ENCODE data around the gene PVALEF.

Gene PVALEF

DNA sequence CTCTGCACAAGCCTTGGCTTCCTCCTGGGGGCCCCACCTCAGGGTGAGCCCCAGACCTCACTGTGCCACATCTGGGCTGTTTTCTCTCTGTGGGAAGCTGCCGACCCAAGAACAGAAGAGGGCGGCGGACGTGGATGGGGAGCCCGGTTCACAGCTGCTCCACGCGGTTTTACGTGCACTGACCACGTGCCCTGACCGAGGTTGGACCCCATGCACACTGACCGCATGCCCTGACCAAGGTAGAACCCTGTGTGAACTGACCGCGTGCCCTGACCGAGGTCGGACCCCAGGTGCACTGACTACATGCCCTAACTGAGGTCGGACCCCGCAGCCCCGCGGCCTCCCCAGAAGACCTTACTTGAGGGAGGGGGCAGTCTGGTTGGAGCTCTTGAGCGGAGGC lies 37.8 kb downstream of the PVALEF start:
- TF ChIP-seq, protein P1, sequence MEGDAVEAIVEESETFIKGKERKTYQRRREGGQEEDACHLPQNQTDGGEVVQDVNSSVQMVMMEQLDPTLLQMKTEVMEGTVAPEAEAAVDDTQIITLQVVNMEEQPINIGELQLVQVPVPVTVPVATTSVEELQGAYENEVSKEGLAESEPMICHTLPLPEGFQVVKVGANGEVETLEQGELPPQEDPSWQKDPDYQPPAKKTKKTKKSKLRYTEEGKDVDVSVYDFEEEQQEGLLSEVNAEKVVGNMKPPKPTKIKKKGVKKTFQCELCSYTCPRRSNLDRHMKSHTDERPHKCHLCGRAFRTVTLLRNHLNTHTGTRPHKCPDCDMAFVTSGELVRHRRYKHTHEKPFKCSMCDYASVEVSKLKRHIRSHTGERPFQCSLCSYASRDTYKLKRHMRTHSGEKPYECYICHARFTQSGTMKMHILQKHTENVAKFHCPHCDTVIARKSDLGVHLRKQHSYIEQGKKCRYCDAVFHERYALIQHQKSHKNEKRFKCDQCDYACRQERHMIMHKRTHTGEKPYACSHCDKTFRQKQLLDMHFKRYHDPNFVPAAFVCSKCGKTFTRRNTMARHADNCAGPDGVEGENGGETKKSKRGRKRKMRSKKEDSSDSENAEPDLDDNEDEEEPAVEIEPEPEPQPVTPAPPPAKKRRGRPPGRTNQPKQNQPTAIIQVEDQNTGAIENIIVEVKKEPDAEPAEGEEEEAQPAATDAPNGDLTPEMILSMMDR (IDR thresholded peaks at IDR 0.05; ENCODE audit: low read depth, low read length), result no peak
- no peak for DNase-seq (ENCODE audit: extremely low read depth, low read depth)

DNA sequence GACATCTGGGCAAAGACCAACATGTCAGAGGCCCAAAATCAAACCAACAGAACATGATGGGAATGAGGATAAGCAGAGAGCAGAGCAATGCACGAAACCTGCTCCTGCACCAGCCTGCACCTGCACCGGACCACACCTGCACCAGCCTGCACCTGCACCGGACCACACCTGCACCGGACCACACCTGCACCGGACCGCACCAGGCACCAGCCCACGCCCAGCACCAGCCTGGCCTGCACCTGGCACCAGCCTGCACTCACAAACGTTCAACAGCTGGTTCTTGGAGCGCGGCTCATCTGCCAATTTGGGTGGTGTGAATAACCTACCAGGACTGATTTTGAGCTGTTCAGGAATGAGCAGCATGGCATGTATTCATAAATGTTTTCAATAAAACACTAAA lies 39.3 kb downstream of the PVALEF start:
- no peak for DNase-seq (ENCODE audit: extremely low read depth, low read depth)
- TF ChIP-seq, protein P1 (IDR thresholded peaks at IDR 0.05; ENCODE audit: low read depth, low read length), result no peak

DNA sequence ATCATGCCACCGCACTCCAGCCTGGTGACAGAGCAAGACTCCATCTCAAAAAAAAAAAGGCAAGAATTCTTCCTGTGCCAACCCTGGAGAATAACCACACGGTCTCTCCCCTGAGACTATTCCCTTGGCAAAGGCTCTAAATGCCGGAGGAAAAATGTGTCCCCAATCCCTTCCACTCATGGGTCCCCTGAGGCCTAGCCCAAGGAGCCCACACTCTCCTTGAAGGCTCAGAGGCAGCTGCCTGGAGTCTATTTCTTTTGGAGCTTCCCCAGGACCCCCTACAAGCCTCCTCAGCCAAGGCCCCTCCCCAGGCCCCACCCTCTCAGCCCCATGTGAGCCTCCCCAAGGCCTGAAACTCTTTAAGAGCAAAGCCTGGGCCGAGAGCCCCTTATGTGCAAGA lies 40.9 kb downstream of the PVALEF start:
- TF ChIP-seq, protein P1 (IDR thresholded peaks at IDR 0.05; ENCODE audit: low read depth, low read length), result no peak

DNA sequence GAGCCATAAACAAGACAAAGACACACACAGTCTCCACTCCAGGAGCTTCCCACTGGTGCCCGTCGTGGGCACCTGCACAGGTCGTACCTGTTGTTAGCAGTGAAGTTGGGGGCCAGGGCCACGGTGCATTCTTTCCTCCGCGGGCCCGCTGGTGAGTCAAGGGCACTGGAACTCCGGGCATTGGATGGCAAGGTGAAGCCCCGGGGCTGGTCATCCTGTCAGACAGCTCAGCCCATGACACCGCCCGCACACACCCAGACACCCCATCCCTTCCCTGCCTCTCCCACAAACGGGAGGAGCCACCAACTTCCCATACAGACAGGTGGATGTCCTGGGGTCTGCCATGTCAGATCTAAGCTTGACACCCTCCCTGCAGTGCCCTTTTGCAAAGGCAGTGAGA lies 41.4 kb downstream of the PVALEF start:
- TF ChIP-seq, protein P1 (IDR thresholded peaks at IDR 0.05; ENCODE audit: low read depth, low read length), result no peak
- DNase-seq (ENCODE audit: extremely low read depth, low read depth), result no peak

More for the DNA sequence above, 40.9 kb downstream of the PVALEF start:
- no peak for DNase-seq (ENCODE audit: extremely low read depth, low read depth)

DNA sequence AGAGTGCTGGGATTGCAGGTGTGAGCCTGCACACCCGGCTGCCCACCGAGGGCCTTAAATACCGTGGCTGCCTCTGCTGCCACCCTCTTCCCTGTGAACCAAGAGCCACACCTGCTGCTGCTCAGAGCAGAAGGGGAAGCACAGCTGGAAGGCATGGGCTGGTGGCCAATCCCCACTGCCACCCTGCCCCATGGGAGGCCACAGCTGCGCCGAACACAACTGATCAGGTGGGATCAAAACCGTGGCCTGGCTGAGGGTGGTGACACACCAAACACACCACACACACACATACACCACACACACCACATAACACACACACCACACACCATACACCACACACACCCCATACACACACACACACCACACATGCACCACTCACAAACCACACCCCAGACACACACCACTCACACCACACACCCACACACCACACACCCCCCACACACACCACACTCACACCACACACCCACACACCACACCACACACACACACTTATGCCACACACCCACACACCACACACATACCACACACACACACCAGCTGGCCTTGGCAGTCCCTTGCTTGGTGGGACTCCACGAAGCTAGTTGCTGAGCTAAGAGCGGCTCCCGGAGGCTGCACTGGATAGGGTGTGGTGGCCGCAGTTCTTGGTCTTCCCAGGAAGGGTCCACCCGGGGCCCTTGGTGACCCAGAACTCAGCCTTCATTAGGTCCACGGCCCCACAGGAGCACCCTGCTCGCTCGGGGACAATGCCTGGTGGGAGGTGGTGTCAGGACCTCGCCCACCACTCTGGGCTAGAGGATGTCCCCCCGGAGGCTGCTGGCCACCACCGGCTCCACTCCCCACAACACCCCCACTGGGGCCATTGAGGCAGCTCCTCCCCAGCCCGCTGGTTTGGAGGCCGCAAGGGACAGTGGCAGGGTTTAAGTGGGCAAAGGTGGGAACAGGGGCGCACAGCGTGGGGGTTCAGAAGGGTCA lies 42.6 kb downstream of the PVALEF start:
- TF ChIP-seq, protein P1 (IDR thresholded peaks at IDR 0.05; ENCODE audit: low read depth, low read length), result no peak
- no peak for DNase-seq (ENCODE audit: extremely low read depth, low read depth)

DNA sequence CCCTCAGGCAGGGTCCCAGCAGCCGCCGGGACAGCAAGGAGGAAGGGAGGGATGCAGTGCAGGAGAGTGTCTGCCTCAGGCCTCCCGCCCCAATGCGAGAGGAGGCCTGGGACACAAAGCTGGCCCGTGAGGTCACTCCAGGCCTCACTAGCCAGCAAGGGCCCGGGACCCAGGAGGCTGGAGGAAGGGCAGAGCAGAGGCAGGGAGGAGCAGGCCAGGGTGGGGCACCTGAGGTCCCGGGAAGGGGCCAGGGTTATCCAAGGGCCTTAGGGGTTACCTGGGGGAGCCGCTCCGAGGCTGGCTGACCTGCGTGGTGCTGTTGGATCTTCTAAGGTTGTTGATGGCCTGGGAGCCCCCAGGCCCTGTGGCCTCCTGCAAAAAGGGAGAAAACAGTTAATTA lies 43.3 kb downstream of the PVALEF start:
- no peak for DNase-seq (ENCODE audit: extremely low read depth, low read depth)
- TF ChIP-seq, protein P1 (IDR thresholded peaks at IDR 0.05; ENCODE audit: low read depth, low read length), result no peak

DNA sequence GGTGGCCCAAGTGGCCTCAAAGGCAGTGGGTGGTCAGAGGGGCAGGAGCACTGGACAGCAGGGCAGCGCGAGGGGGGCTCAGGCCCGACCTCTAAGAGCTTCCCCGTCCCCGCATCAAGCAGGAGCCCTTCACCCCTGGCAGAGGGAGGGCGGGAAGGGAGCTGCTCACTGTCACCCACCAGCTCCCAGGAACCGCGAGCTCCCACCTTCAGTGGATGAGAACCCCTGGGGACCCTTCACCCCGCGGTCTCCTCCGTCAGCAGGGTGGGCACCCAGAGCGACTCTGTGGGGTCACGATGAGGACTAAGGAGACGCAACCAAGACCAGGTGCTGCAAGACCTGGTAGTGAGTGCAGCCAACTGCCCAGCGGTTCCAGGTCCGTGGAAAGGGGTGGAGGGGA lies 43.8 kb downstream of the PVALEF start:
- DNase-seq (ENCODE audit: extremely low read depth, low read depth), result no peak
- TF ChIP-seq, protein P1 (IDR thresholded peaks at IDR 0.05; ENCODE audit: low read depth, low read length), result no peak
